ENCODE data around the gene N4BP2L1. TPM values are rescaled to one million over a fixed set of nuclear protein-coding genes. Genes with fewer than 3 reads are reported as not detected.

The N4BP2L1 gene
- polyA plus RNA-seq, 1 of the 3 experiments (the other 2 are of a cell fraction): 1.2 TPM

DNA sequence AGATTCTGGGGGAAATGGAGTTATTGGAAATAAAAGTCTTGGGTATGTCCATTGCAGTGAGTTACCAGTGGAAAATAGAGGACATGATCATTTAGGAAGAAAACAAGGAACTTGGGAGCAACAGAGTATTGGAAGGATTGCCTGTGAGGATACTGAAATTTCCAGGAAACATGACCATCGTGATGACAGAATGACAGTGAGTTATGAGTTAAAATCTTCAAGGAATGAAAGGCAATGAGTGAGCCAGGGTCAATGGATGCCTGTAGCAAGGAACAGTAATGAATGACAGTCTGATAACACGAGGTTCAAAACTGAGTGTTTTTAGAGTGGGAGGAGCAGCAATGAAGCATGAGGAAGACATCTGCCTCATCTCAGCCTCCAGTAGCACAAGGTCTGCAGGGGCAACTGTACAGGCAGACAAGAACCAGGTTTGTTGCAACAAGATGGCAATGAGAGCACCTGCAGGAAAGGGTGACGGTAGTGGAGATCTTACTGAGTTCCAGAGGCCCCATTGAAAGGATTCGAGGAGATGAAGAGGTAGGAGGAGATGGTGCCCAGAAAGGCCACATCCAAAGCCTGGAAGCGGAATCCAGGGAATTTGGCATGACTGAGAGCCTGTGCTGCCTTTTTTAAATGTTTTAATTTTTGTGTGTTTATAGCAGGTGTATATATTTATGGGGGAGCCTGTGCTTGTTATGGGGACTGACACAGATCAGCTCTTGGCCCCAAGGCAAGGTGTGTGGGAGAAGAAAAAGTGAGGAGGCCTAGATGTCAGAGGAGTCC lies 43.9 kb downstream of the N4BP2L1 start:
- no peak for TF ChIP-seq NRF1 (IDR thresholded peaks at IDR 0.05; ENCODE audit: low read depth, low read length)
- Histone ChIP-seq H3K79me2 (ENCODE audit: insufficient read depth) (no peaks in the 10 kb centered on the region), H3K27me3 (ENCODE audit: insufficient read depth) (no peaks in the 10 kb centered on the region), H3K4me3 (ENCODE audit: low read depth in 2 of 2, low read length in 1 of 2) (no peak overlapping the region), H3K4me2 (no peak overlapping the region), H2AFZ (ENCODE audit: low read depth) (no peak overlapping the region), H3K9ac (no peak overlapping the region), H4K20me1 (ENCODE audit: insufficient read depth) (no peaks in the 10 kb centered on the region), H3K27ac (ENCODE audit: low read depth in 2 of 2, low read length in 1 of 2) (no peak overlapping the region), H3K9me2 (no peaks in the 10 kb centered on the region), H3K4me1 (ENCODE audit: control insufficient read depth in 1 of 2, insufficient read depth in 2 of 2, low read depth in 1 of 2, low read length in 1 of 2) (no peaks in the 10 kb centered on the region), H3F3A (replicated peaks; ENCODE audit: insufficient read depth) (no peaks in the 10 kb centered on the region), H3K36me3 (replicated peaks in 1 of 2; ENCODE audit: control insufficient read depth in 1 of 2, insufficient read depth in 2 of 2, low read length in 1 of 2) (peaks cover 16 to 22% of the 10 kb centered on the region in 2 experiments), H3K9me3 (no peaks in the 10 kb centered on the region)
- WGBS (ENCODE audit: low lambda C conversion rate): 92% methylated on average over 5 of the region's 5 CpGs
- no peak for DNase-seq
- ChIA-PET POLR2A (no interaction called here), CTCF (no interaction called here)

GRCh38 chr13:32381539-32381938 lies 46.4 kb downstream of the N4BP2L1 start:
- Histone ChIP-seq H3F3A (replicated peaks; ENCODE audit: insufficient read depth) (no peaks in the 10 kb centered on the region), H3K4me2 (no peak overlapping the region), H2AFZ (ENCODE audit: low read depth) (no peak overlapping the region), H3K9me2 (no peaks in the 10 kb centered on the region), H3K27ac (ENCODE audit: low read depth in 2 of 2, low read length in 1 of 2) (no peak overlapping the region), H3K9me3 (no peaks in the 10 kb centered on the region), H4K20me1 (ENCODE audit: insufficient read depth) (no peaks in the 10 kb centered on the region), H3K36me3 (replicated peaks in 1 of 2; ENCODE audit: control insufficient read depth in 1 of 2, insufficient read depth in 2 of 2, low read length in 1 of 2) (peaks cover 14 to 23% of the 10 kb centered on the region in 2 experiments), H3K4me1 (ENCODE audit: control insufficient read depth in 1 of 2, insufficient read depth in 2 of 2, low read depth in 1 of 2, low read length in 1 of 2) (no peaks in the 10 kb centered on the region), H3K79me2 (ENCODE audit: insufficient read depth) (no peaks in the 10 kb centered on the region), H3K27me3 (ENCODE audit: insufficient read depth) (no peaks in the 10 kb centered on the region), H3K9ac (no peak overlapping the region), H3K4me3 (ENCODE audit: low read depth in 2 of 2, low read length in 1 of 2) (no peak overlapping the region)
- DNase-seq: peak; percentile 9
- CTCF ChIA-PET: interaction anchor here (0.8 to 3.4 kb wide), 6 partner anchors 15 to 199 kb away, joined by 3 to 35 read pairs (median 4); no protein-coding TSS in a partner anchor
- WGBS (ENCODE audit: low lambda C conversion rate): 87% methylated on average over 3 of the region's 3 CpGs
- TF ChIP-seq SMC3 (IDR thresholded peaks at IDR 0.05; ENCODE audit: low read depth, low read length) (peak; percentile 44), GABPA (IDR thresholded peaks at IDR 0.05; ENCODE audit: low read depth) (no peak), RAD21 (IDR thresholded peaks at IDR 0.05; ENCODE audit: low read length) (peak; percentile 69)
- TF ChIP-seq, protein P1, sequence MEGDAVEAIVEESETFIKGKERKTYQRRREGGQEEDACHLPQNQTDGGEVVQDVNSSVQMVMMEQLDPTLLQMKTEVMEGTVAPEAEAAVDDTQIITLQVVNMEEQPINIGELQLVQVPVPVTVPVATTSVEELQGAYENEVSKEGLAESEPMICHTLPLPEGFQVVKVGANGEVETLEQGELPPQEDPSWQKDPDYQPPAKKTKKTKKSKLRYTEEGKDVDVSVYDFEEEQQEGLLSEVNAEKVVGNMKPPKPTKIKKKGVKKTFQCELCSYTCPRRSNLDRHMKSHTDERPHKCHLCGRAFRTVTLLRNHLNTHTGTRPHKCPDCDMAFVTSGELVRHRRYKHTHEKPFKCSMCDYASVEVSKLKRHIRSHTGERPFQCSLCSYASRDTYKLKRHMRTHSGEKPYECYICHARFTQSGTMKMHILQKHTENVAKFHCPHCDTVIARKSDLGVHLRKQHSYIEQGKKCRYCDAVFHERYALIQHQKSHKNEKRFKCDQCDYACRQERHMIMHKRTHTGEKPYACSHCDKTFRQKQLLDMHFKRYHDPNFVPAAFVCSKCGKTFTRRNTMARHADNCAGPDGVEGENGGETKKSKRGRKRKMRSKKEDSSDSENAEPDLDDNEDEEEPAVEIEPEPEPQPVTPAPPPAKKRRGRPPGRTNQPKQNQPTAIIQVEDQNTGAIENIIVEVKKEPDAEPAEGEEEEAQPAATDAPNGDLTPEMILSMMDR (IDR thresholded peaks at IDR 0.05): peak; percentile 36
- POLR2A ChIA-PET: no interaction called here

DNA sequence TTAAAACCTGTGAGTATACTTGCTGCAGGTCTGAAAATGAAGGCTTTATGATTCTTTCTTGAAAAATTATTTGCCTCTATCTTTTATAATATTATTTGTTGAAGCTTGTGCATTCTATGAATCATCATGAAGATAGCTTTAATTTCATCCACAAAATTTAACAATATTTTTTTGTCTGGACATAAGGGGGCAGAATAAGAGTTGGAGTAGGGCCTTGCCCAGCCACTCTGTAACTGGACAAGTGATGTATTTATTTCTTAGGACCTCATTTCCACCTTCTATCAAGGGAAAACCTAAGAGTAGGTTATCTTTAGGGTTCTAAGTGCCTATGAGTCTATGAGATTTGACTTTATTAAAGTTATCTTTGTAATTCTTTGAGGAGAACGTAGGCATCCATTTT lies 49.9 kb downstream of the N4BP2L1 start:
- DNase-seq: no peak
- WGBS (ENCODE audit: low lambda C conversion rate): 100% methylated on average over 1 of the region's 1 CpG
- no peak overlapping the region for H3K4me2 ChIP-seq

More for the DNA sequence above, 49.9 kb downstream of the N4BP2L1 start:
- TF ChIP-seq MXI1 (IDR thresholded peaks at IDR 0.05; ENCODE audit: low read depth, low read length) (no peak), REST (IDR thresholded peaks at IDR 0.05; ENCODE audit: low read depth, low read length) (no peak), RAD21 (IDR thresholded peaks at IDR 0.05; ENCODE audit: low read length) (peak; percentile 41), PBX3 (IDR thresholded peaks at IDR 0.05) (no peak), USF2 (IDR thresholded peaks at IDR 0.05; ENCODE audit: borderline replicate concordance, low read depth, low read length) (no peak), RCOR1 (IDR thresholded peaks at IDR 0.05; ENCODE audit: low read length) (no peak)
- H4K20me1 ChIP-seq (ENCODE audit: insufficient read depth): no peaks in the 10 kb centered on the region
- H3K4me1 ChIP-seq (ENCODE audit: control insufficient read depth in 1 of 2, insufficient read depth in 2 of 2, low read depth in 1 of 2, low read length in 1 of 2): no peaks in the 10 kb centered on the region
- no peak overlapping the region for H3K9ac ChIP-seq
- ChIA-PET POLR2A (no interaction called here), CTCF (interaction anchor here (0.6 to 1.4 kb wide), 5 partner anchors 14 to 468 kb away, joined by 3 to 7 read pairs (median 3); partner anchors contain the start of gene PDS5B)
- peaks cover 10 to 17% of the 10 kb centered on the region in 2 experiments for H3K36me3 ChIP-seq (replicated peaks in 1 of 2; ENCODE audit: control insufficient read depth in 1 of 2, insufficient read depth in 2 of 2, low read length in 1 of 2)
- H3K27me3 ChIP-seq (ENCODE audit: insufficient read depth): no peaks in the 10 kb centered on the region
- H3F3A ChIP-seq (replicated peaks; ENCODE audit: insufficient read depth): no peaks in the 10 kb centered on the region
- H3K27ac ChIP-seq (ENCODE audit: low read depth in 2 of 2, low read length in 1 of 2): no peak overlapping the region
- H3K9me2 ChIP-seq: no peaks in the 10 kb centered on the region
- H3K9me3 ChIP-seq: no peaks in the 10 kb centered on the region
- no peak overlapping the region for H3K4me3 ChIP-seq (ENCODE audit: low read depth in 2 of 2, low read length in 1 of 2)
- no peaks in the 10 kb centered on the region for H3K79me2 ChIP-seq (ENCODE audit: insufficient read depth)
- H2AFZ ChIP-seq (ENCODE audit: low read depth): no peak overlapping the region

Data from SK-N-SH (cell line).